ENCODE results near the gene LYPD1. TPM values are rescaled to one million over a fixed set of nuclear protein-coding genes. Genes with fewer than 3 reads are reported as not detected.

Gene LYPD1
- polyA plus RNA-seq, 1 of the 3 experiments (the other 2 are of a cell fraction): 5.4 TPM

- TF ChIP-seq RCOR1 (IDR thresholded peaks at IDR 0.05; ENCODE audit: low read length) (no peak), TCF12 (IDR thresholded peaks at IDR 0.05) (no peak), YY1 (IDR thresholded peaks at IDR 0.05; ENCODE audit: low read depth) (no peak), PBX3 (IDR thresholded peaks at IDR 0.05) (no peak), GATA2 (CRISPR knock-in tag; IDR thresholded peaks at IDR 0.05) (no peak), TAF1 (IDR thresholded peaks at IDR 0.05; ENCODE audit: borderline replicate concordance, low read depth, low read length) (no peak), IRF3 (IDR thresholded peaks at IDR 0.05; ENCODE audit: low read depth, low read length) (no peak), CHD2 (IDR thresholded peaks at IDR 0.05; ENCODE audit: low read length, partially characterized antibody) (no peak), ZBTB33 (IDR thresholded peaks at IDR 0.05; ENCODE audit: borderline replicate concordance, low read depth) (no peak)
Measured at GRCh38 chr2:132605236-132606180, 64.5 kb downstream of the LYPD1 start (continued).

- TF ChIP-seq TCF12 (IDR thresholded peaks at IDR 0.05): no peak
- TF ChIP-seq NFIC (IDR thresholded peaks at IDR 0.05; ENCODE audit: borderline replicate concordance): no peak
- no peak for TF ChIP-seq IRF3 (IDR thresholded peaks at IDR 0.05; ENCODE audit: low read depth, low read length)
- TF ChIP-seq RCOR1 (IDR thresholded peaks at IDR 0.05; ENCODE audit: low read length): no peak
- no peak for TF ChIP-seq FOXJ3 (CRISPR knock-in tag; IDR thresholded peaks at IDR 0.05)
- no peak for TF ChIP-seq PBX3 (IDR thresholded peaks at IDR 0.05)
- TF ChIP-seq ZBTB33 (IDR thresholded peaks at IDR 0.05; ENCODE audit: borderline replicate concordance, low read depth): no peak
- TF ChIP-seq FOSL2 (IDR thresholded peaks at IDR 0.05; ENCODE audit: borderline replicate concordance, low read depth): no peak
- TF ChIP-seq RXRA (IDR thresholded peaks at IDR 0.05; ENCODE audit: borderline replicate concordance, low read depth): no peak
- TF ChIP-seq SIN3A (IDR thresholded peaks at IDR 0.05; ENCODE audit: borderline replicate concordance, low read depth, low read length): no peak
- TF ChIP-seq NRF1 (IDR thresholded peaks at IDR 0.05; ENCODE audit: low read depth, low read length): no peak
- no peak for TF ChIP-seq TEAD4 (IDR thresholded peaks at IDR 0.05; ENCODE audit: borderline replicate concordance, insufficient read depth)
- TF ChIP-seq USF2 (IDR thresholded peaks at IDR 0.05; ENCODE audit: borderline replicate concordance, low read depth, low read length): no peak
- H3K9me3 ChIP-seq: no peaks in the 10 kb centered on the region
- no peak overlapping the region for H3K27ac ChIP-seq (ENCODE audit: low read depth in 2 of 2, low read length in 1 of 2)
- no peaks in the 10 kb centered on the region for H3K79me2 ChIP-seq (ENCODE audit: insufficient read depth)
- no peak overlapping the region for H2AFZ ChIP-seq (ENCODE audit: low read depth)
- 85% methylated on average over 1 of the region's 1 CpG for WGBS (ENCODE audit: low lambda C conversion rate)
- no peaks in the 10 kb centered on the region for H3K27me3 ChIP-seq (ENCODE audit: insufficient read depth)
- no peaks in the 10 kb centered on the region for H3K36me3 ChIP-seq (replicated peaks in 1 of 2; ENCODE audit: control insufficient read depth in 1 of 2, insufficient read depth in 2 of 2, low read length in 1 of 2)
- H3K4me2 ChIP-seq: no peak overlapping the region
- POLR2A ChIA-PET: no interaction called here
- no peaks in the 10 kb centered on the region for H3F3A ChIP-seq (replicated peaks; ENCODE audit: insufficient read depth)
- H4K20me1 ChIP-seq (ENCODE audit: insufficient read depth): no peaks in the 10 kb centered on the region
- CTCF ChIA-PET: no interaction called here
- H3K4me1 ChIP-seq (ENCODE audit: control insufficient read depth in 1 of 2, insufficient read depth in 2 of 2, low read depth in 1 of 2, low read length in 1 of 2): no peaks in the 10 kb centered on the region; a peak in 1 of 4 replicates
- DNase-seq: no peak
- no peaks in the 10 kb centered on the region for H3K9me2 ChIP-seq
- H3K4me3 ChIP-seq (ENCODE audit: low read depth in 2 of 2, low read length in 1 of 2): no peak overlapping the region
- H3K9ac ChIP-seq: no peak overlapping the region
Measured at GRCh38 chr2:132604561-132604960, 65.4 kb downstream of the LYPD1 start.
